Left colon (tissue), 2 donors: ENCODE data around the gene CDC14C. TPM values are rescaled to one million over a fixed set of nuclear protein-coding genes. Genes with fewer than 3 reads are reported as not detected.

Experiments
- ATAC-seq: fragments of 200-7000 bp; cut with Tn5 transposase; one replicate; pipeline ENCODE4 v1.9.1; 2020; ENCODE audit warnings: mild to moderate bottlenecking, moderate library complexity
- DNase-seq, 2 donors: peaks; one replicate each; pipeline ENCODE4 v3.0.0-alpha.2; 2020
- intact Hi-C, 2 donors: fragments of 100-400 bp; cut with DNase I in 1 of 2; cut with micrococcal nuclease in 1 of 2; formaldehyde crosslinking; loops; one replicate each; pipeline versions ENCODE4 v1.11.2 to v1.14.0; 2022; cut with DNase I, micrococcal nuclease
- total RNA-seq, 2 donors: library from RNA; stranded (reverse); fragmentation: NEBNext Ultra II Directional; extraction: Animal tissue kit (Norgen Biotek cat#: 25700); gene quantifications; one replicate each; pipeline ENCODE4 v1.2.1, GENCODE V29; 2021
- donor health status: DM: no; HTN: no; CAD: no.
- donor health status: DM: yes; HTN: yes; CAD: no.

CDC14C gene
- total RNA-seq, 2 donors from 2014 or later, result not detected

DNA sequence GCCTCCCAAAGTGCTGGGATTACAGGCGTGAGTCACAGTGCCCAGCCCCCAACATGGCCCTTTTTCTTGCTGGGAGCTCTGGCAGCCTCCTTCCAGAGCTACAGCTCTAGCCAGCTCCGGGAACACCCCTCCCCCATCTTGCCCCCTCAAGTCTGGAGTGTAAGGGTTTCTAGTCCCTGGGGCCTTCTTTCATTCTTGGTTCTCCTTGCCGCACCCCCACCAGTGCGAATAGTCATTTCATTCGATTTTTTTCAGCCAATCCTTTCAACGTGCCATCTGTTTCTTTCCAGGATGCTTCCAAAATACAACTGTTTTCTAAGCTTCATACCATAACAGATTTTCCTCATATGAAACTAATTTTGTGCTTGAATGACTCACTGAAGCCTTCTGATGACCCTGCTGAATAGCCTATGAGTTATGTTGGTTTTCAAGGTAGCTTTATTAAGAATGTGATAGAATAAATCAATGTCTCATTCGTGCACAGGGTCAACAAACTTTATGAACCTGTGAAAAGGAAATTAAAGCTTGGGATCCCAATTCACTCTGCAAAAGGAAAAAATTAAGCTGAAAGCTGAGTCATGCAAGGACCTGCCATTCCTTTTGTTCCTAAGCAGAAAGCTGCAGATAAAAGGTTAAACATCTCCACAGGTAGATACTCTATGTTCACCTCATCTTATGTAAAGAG is 38.6 kb downstream of the CDC14C start:
- ATAC-seq, result no peak
- DNase-seq, result no peak
- intact Hi-C loops, result no loop called here

DNA sequence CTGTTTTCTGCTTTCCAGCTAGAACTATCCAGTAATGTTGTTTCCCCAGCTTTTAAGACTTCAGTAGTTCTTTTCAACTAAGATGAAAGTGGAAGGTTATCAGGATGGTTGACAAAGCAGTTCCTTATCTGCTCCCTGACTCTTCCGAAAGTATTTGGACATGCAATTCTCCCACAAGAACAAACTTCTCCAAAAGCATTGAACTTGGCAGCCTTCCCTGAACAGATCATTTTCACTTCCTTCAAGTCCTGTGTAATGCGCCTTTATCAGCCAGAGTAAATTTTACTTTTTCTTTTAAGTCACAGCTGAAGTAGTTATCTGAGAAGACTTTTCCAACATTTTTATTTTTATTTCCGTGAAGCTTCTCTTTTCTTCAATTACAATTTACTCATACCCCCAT is 39.7 kb downstream of the CDC14C start:
- no peak for DNase-seq
- ATAC-seq, result no peak
- intact Hi-C loops, result no loop called here

DNA sequence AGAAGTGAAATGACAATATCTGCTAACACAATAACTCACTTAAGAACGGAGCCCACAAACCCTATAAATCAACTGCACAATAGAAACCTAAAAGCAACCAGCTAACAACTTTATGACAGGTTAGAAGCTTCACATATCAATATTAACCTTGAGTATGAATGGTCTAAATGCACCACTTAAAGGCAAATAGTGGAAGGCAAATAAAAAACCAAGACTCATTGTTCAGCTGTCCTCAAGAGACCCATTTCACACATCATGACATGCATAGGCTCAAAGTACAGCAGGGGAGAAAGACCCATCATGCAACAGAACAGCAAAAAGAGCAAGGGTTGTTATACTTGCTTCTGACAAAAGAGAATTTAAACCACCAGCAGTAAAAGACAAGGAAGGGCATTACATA is 46.8 kb downstream of the CDC14C start:
- intact Hi-C loops, result no loop called here
- no peak for ATAC-seq

DNA sequence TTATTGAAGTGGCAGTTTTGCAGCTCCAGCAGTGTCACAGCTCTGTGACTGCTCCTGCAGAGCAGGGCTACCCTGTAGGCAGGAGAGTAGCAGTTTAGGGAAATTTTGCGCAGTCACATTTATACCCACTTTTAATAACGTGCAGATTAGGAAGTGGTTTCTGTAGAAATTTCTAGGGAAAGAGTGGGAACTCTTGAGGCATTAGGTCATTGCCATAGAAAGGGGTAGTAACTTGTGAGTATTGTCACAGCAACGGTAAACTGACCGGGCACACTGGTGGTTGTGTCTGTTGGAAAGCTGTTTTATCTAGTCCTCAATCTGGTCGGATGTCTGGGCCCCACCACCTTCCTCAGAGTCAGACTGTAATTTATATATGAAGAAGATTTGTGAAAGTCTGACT is 51.9 kb downstream of the CDC14C start:
- intact Hi-C loops, result no loop called here
- no peak for ATAC-seq
- DNase-seq, result no peak

More for the DNA sequence above, 46.8 kb downstream of the CDC14C start:
- DNase-seq, result no peak

DNA sequence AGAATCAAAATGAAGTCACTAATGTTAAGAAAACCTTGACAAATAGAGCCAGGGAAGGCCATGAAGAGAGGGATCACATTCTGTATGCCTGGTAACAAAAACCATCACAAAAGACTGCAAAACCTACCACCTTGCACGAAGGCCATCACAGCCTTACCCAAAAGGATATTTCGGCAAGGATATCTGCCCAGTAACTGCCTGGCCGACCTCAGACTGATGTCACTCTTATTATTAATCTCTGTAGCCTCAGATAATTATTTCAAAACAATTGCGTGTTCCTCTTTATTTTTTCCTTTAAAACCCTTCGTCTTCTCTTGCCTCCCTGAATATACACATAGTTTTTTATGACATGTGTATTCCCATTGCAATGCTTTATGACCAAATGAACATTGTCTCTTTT is 52.5 kb downstream of the CDC14C start:
- ATAC-seq (no peak), DNase-seq (no peak)
- intact Hi-C loops, result no loop called here
